Measurements from ENCODE around the gene MYCT1. TPM values are rescaled to one million over a fixed set of nuclear protein-coding genes. Genes with fewer than 3 reads are reported as not detected.

Gene MYCT1
- polyA plus RNA-seq, 3 donors, result not detected

- intact Hi-C loops (cut with micrococcal nuclease), result no loop called here
Observed at GRCh38 chr6:152685819-152686218, 11.9 kb upstream of the MYCT1 start.

GRCh38 chr6:152695372-152696045 is 2.2 kb upstream of the MYCT1 start:
- Mint-ChIP-seq H3K27ac (no peak overlapping the region), H3K4me3 (no peak overlapping the region), H3K4me1 (peaks cover 7% of the 10 kb centered on the region), H3K27me3 (ENCODE audit: low read depth in 3 of 3) (peaks cover 2 to 5% (median 4%) of the 10 kb centered on the region in 3 donors), H3K9me3 (peaks cover 0 to 5% (median 0%) of the 10 kb centered on the region in 7 donors), H3K36me3 (no peaks in the 10 kb centered on the region)
- H3K4me3 ChIP-seq (replicated peaks in 1 of 3; ENCODE audit: low read depth in 2 of 3, low read length in 3 of 3), result no peak overlapping the region
- no peak overlapping the region for H2AFZ ChIP-seq (ENCODE audit: insufficient read depth, low read depth, low read length, poor library complexity, severe bottlenecking)
- no peak for DNase-seq
- TF ChIP-seq, protein P1, sequence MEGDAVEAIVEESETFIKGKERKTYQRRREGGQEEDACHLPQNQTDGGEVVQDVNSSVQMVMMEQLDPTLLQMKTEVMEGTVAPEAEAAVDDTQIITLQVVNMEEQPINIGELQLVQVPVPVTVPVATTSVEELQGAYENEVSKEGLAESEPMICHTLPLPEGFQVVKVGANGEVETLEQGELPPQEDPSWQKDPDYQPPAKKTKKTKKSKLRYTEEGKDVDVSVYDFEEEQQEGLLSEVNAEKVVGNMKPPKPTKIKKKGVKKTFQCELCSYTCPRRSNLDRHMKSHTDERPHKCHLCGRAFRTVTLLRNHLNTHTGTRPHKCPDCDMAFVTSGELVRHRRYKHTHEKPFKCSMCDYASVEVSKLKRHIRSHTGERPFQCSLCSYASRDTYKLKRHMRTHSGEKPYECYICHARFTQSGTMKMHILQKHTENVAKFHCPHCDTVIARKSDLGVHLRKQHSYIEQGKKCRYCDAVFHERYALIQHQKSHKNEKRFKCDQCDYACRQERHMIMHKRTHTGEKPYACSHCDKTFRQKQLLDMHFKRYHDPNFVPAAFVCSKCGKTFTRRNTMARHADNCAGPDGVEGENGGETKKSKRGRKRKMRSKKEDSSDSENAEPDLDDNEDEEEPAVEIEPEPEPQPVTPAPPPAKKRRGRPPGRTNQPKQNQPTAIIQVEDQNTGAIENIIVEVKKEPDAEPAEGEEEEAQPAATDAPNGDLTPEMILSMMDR (IDR thresholded peaks at IDR 0.05), result no peak
- H3K36me3 ChIP-seq (replicated peaks in 1 of 2; ENCODE audit: control insufficient read depth in 1 of 2, insufficient read depth in 2 of 2, low read length in 2 of 2), result no peaks in the 10 kb centered on the region
- H3K79me2 ChIP-seq (ENCODE audit: insufficient read depth, low read length), result no peaks in the 10 kb centered on the region
- intact Hi-C loops (cut with micrococcal nuclease), result no loop called here
- 0% methylated on average over 1 of the region's 3 CpGs for WGBS (ENCODE audit: insufficient coverage)
- no peak overlapping the region for H3K27ac ChIP-seq (ENCODE audit: low read depth in 1 of 2, low read length in 2 of 2)
- H3K4me1 ChIP-seq (ENCODE audit: control insufficient read depth in 1 of 2, insufficient read depth in 2 of 2, low read length in 2 of 2), result no peaks in the 10 kb centered on the region
- H3K9ac ChIP-seq (ENCODE audit: insufficient read depth, low read length, poor library complexity, severe bottlenecking), result no peak overlapping the region
- no peaks in the 10 kb centered on the region for H3K9me3 ChIP-seq (replicated peaks in 1 of 2; ENCODE audit: control insufficient read depth in 1 of 2, insufficient read depth in 1 of 2, low read length in 2 of 2)
- H4K20me1 ChIP-seq (ENCODE audit: insufficient read depth, low read length), result no peaks in the 10 kb centered on the region
- no peak overlapping the region for H3K4me2 ChIP-seq (replicated peaks; ENCODE audit: extremely low read depth, low read length, poor library complexity, severe bottlenecking)
- peaks cover 2 to 4% of the 10 kb centered on the region in 2 donors for H3K27me3 ChIP-seq (ENCODE audit: control insufficient read depth in 2 of 2, insufficient read depth in 2 of 2, low read length in 2 of 2)

More at GRCh38 chr6:152685819-152686218, 11.9 kb upstream of the MYCT1 start:
- no peaks in the 10 kb centered on the region for H4K20me1 ChIP-seq (ENCODE audit: insufficient read depth, low read length)
- H3K4me3 ChIP-seq (replicated peaks in 1 of 3; ENCODE audit: low read depth in 2 of 3, low read length in 3 of 3), result no peak overlapping the region
- TF ChIP-seq, protein P1 (IDR thresholded peaks at IDR 0.05), result no peak
- Mint-ChIP-seq H3K27ac (no peak overlapping the region), H3K36me3 (no peaks in the 10 kb centered on the region), H3K27me3 (ENCODE audit: low read depth in 3 of 3) (peaks cover 0 to 1% (median 0%) of the 10 kb centered on the region in 3 donors), H3K4me3 (no peak overlapping the region), H3K4me1 (no peaks in the 10 kb centered on the region), H3K9me3 (peaks cover 0 to 8% (median 2%) of the 10 kb centered on the region in 7 donors)
- no peak overlapping the region for H3K4me2 ChIP-seq (replicated peaks; ENCODE audit: extremely low read depth, low read length, poor library complexity, severe bottlenecking)
- DNase-seq, result no peak
- H3K4me1 ChIP-seq (ENCODE audit: control insufficient read depth in 1 of 2, insufficient read depth in 2 of 2, low read length in 2 of 2), result no peaks in the 10 kb centered on the region
- no peaks in the 10 kb centered on the region for H3K27me3 ChIP-seq (ENCODE audit: control insufficient read depth in 2 of 2, insufficient read depth in 2 of 2, low read length in 2 of 2)
- H3K79me2 ChIP-seq (ENCODE audit: insufficient read depth, low read length), result no peaks in the 10 kb centered on the region
- no peaks in the 10 kb centered on the region for H3K36me3 ChIP-seq (replicated peaks in 1 of 2; ENCODE audit: control insufficient read depth in 1 of 2, insufficient read depth in 2 of 2, low read length in 2 of 2)
- whole genome bisulfite sequencing (ENCODE audit: insufficient coverage), result 98% methylated on average over 11 of the region's 12 CpGs
- no peak overlapping the region for H3K27ac ChIP-seq (ENCODE audit: low read depth in 1 of 2, low read length in 2 of 2)
- H2AFZ ChIP-seq (ENCODE audit: insufficient read depth, low read depth, low read length, poor library complexity, severe bottlenecking), result no peak overlapping the region
- peaks cover 0 to 4% of the 10 kb centered on the region in 2 donors for H3K9me3 ChIP-seq (replicated peaks in 1 of 2; ENCODE audit: control insufficient read depth in 1 of 2, insufficient read depth in 1 of 2, low read length in 2 of 2)
- no peak overlapping the region for H3K9ac ChIP-seq (ENCODE audit: insufficient read depth, low read length, poor library complexity, severe bottlenecking)
